ENCODE measurements around the gene SPG21.

The SPG21 gene

DNA sequence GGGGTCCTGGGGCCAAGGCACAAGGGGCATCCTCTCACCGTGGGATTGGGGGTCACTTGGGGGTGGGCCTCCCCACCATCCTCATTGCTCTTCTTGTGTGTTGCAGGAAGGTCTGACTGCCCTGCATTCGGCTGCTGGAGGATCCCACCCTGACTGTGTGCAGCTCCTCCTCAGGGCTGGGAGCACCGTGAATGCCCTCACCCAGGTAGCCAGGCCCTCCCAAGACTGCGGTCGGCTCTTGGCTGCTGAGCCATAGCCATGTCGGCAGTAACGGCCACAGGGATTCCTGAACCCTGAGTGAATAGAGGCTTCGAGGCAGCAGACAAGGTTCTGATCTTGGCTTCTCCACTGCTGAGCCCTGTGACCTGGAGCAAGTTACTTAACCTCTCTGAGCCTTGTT is 58.3 kb downstream of the SPG21 start:
- DNase-seq: no peak

DNA sequence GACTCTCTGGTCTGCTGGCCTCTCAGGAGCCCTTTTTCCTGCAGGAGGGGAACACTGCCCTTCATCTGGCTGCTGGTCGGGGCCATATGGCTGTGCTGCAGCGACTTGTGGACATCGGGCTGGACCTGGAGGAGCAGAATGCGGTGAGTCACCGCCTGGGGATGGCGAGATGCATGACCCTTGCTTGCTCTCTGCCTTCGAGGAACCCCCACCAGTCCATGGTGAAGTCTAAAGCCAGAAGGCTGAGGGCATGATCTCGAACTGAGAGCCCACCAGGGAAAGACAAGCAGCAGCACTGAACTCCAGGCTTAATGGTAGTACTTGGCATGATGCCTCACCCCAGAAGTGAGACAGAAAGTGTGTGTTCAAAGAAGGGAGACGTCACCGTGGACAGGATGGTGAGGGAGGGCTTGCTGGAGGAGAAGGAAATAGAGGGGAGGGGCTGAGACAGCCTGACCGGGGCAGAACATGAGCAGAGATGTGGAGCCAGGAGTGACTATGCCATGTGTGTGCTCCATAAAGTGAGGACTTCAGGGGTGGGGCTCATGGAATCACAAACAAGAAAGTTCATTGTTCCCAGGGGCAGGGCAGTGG is 58.8 kb downstream of the SPG21 start:
- DNase-seq: no peak

DNA sequence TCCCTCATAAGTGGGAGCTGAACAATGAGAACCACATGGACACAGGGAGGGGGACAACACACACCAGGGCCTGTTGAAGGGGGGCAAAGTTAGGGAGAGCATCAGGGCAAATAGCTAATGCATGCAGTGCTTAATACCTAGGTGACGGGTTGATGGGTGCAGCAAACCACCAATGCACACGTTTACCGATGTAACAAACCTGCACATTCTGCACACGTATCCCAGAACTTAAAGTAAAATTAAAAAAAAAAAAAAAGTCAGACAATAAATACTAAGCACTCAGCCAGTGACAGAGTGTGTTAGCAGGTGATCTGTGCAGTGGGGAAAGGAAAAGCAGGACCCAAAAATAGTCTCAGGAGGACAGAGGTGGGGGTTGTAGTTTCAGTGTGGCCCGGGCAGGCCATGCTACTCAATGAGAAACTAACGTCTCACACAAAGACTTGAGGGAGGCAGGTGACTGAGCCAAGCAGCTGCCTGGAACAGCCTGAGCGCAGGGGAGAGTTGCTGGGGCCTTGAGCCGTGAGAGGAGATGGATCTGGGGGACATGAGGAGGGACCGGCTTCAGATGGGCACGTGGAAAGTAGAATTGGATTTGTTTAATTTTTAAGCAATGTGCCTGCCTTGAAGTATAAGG is 59.6 kb downstream of the SPG21 start:
- DNase-seq: no peak

DNA sequence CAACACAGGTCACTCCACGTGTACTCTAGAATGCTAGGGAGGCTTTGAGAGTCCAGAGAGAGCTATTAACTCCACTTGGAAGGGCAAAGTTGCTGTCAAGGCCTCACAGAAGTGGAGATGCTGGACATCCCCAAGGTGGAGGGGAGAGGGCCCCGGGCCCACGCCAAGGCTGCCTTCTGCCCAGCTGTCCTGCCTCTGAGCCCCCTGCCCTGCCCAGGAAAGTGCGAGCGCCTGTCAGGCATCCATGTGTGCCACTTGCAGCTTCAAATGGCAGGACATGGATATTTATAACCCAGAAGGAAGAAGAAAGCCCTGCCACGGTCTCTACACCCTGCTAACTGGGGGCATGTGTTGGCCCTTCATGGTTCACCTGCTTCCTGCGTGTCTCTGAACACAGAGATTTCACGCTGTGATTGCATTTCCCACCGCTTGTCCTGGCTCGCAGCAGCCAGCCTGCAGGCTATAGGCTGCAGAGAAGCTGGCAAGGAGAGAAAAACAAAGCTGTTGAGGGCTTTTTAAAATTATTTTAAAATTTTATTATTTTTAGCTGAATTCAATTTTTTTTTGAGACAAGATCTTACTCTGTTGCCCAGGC is 61.0 kb downstream of the SPG21 start:
- no peak for DNase-seq

DNA sequence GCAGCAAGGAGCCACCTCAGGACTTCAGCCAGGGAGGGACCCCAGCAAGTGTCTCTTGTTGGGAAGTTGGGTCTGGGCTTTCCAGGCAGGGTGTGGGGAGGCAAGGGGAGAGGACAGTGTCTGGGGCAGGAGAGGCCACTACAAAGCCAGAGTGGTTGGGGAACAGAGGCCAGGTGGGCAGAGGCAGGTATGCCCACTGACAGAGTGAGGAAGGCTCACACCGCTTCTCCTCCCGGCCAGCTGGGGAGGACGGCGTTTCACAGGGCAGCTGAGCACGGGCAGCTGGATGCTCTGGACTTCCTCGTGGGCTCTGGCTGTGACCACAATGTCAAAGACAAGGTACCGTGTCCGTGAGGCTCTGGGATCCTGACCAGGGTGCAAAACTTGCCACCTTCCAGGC is 63.1 kb downstream of the SPG21 start:
- no peak for DNase-seq

DNA sequence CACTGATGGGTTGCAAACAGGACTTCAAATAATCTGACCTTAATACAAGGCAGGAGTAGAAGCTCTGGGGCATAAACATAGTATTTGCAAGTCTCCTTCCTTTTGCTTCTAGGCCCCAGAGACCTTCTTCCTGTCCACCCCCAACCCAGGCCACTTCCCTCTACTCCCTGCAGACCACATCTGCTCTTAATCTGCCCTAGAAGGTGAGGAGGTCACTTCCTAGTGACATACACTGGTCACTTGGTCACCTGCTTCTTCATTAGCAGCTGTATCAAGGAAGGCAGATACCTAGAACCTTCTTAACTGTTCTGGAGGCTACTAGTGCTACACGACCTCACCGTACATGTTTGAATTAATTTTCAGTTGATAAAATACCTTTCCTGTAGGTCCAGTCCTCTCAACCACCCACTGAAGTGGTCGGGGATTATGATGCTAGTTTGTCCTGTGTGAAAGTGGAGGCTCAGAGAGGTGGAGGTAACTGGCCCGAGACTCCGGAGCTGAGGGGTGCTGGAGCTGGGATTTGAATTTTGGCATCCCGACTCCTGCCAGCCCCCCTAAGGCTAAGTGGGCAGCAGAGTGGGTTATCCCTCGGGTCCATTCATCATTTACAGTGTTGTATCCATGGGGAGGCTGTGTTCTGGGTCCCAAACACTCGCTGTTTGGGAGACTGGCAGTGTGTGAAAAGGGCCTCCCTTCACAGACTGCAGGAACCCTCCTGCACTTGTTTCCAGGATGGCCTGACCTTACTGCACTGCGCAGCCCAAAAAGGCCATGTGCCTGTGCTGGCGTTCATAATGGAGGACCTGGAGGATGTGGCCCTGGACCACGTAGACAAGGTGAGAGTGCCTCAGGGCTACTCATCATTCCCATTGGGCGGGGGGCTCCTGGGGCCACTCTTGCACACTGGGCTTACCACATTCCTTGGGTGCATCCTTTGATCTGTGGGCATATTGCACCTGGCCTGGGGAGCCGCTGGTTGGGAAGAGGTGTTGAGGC is 64.1 kb downstream of the SPG21 start:
- DNase-seq: no peak

DNA sequence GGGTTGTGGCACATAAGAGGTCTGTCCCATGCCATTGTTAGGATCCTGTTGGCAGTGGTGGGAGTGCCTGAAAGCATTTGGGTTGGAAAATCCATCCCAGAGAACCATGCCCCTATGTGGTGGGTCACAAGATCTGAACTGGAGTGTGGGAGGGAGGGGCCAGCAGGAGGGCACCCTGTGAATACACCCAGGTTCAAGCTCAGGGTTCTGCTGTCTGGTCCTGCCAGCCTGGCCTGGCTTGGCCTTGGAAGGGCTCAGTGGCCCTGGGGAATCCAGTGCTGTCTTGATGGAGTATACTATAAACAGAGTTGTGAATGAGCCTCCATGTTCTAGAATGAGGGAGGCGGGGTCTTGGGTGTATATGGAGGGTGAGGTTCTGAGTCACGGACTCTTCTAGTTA is 66.2 kb downstream of the SPG21 start:
- no peak for DNase-seq

DNA sequence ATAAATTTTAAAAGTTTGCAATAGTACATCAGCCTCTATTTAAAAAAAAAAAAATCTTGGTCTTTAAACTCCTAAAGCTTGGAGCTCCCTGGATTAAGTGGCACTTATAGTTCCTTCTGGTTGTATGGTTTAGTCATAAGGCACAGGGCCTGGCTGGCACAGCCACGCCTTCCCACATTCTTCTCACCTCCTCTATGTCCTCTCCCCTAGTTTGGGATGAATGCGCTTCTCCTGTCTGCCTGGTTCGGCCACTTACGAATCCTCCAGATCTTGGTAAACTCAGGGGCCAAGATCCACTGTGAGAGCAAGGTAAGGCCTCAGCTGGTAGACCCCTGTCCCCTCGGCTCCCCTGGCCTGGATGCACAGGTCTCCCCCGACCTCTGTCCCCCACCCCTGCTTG is 68.0 kb downstream of the SPG21 start:
- no peak for DNase-seq

DNA sequence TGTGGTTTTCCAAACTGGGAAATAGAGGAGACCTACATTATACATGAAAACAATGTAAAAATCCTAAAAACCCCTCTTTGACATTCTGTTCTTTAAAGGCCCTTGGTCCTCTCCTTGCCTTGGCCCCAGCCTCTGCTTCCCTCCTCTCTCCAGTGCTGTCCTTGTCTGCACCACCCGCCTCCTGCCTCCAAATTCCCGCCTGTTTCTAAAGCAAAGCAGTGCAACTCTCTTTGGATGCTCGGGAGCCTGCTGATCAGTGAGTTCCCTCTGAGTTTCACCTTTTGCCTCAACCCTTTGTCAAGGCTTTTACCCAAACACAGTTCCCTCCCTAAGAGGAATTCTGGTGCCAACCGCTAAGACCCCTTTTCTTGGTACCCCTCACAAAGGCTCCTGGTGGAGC is 70.0 kb downstream of the SPG21 start:
- no peak for DNase-seq

DNA sequence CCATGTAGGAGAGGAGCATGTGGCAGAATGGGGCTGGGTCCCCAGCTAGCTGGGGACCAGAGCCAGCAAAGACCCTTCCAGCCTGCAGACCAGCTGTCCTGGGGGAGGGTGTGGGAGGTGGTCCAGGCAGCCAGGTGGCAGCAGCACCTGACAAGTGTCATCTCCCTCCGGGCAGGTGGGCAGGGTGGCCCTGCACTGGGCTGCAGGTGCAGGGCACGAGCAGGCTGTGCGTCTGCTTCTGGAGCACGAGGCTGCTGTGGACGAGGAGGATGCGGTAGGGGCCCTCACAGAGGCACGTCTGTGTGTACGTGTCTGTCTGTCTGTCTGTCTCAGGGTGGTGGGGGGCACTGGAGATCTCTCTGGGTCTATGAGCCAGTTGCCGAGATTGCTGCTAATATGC is 72.5 kb downstream of the SPG21 start:
- no peak for DNase-seq

DNA sequence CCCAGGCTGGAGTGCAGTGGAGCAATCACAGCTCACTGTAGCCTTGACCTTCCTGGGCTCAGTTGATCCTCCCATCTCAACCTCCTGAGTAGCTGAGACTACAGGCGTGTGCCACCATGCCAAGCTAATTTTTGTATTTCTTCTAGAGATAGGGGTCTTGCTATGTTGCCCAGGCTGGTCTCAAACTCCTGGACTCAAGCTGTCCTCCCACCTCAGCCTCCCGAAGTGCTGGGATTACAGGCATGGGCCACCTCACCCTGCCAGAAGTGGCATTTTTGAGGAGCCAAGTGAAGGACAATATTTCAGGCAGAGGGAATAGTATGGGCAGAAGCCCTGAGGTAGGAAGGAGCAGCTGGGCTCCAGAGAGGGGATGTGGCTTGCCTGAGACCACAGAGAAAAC is 73.3 kb downstream of the SPG21 start:
- DNase-seq: no peak

DNA sequence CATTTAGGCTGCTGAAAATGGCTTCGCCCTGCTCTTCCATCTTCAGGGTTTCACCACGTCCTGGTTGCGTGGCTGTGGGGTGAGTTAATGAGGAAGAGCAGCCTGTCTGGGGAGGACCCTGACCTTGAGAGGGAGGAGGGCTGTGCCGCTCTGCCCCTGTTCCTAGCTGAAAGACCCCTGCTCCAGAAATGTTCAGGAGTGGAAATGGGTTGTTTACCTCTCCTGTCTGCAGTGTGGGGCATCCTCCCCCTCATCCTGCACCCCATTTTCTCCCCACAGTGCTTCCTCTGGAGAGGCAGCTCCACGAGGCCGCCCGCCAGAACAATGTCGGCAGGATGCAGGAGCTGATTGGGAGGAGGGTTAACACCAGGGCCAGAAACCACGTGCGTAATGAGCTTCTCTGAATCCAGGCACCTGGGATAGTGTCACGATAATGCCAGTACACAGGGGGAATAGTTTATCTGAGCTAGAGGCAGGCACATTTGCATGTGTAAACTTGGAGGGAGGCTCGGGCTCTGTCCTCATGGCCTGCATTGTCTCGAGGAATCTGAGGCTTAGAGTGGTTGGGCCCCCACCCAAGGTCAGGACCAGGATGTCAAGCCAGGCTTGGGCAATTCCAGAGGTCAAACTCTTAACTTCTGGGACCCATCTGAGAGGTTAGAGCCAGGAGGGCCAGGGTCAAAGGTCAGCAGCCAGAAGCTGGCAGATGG is 74.0 kb downstream of the SPG21 start:
- no peak for DNase-seq

Data from CD4-positive, alpha-beta T cell treated with Interleukin-12 subunit alpha and Interleukin-12 subunit beta, for 1 hour (primary cell).